Upper lobe of right lung (tissue), 1 donor: ENCODE results near the gene GALNT2. TPM values are rescaled to one million over a fixed set of nuclear protein-coding genes. Genes with fewer than 3 reads are reported as not detected.
A peak's percentile ranks its signal among the peaks of the same experiment; 100 is the strongest.

Source experiments
- ATAC-seq: fragments of 200-7000 bp; cut with Tn5 transposase; one replicate; pipeline ENCODE4 v1.9.1; 2020; ENCODE audit warnings: mild to moderate bottlenecking, moderate library complexity
- DNase-seq: peaks from one replicate; pipeline ENCODE4 v3.0.0-alpha.2; 2020
- H3K27ac ChIP-seq: fragments of 200-600 bp; one replicate; pipeline ENCODE4 v1.8.0; 2022
- H3K27me3 ChIP-seq: fragments of 200-600 bp; one replicate; pipeline ENCODE4 v1.8.0; 2022; ENCODE audit warnings: mild to moderate bottlenecking
- H3K36me3 ChIP-seq: fragments of 200-600 bp; one replicate; pipeline ENCODE4 v1.8.0; 2022
- H3K4me1 ChIP-seq: fragments of 200-600 bp; one replicate; pipeline ENCODE4 v1.8.0; 2022
- H3K4me3 ChIP-seq: fragments of 200-600 bp; one replicate; pipeline ENCODE4 v1.8.0; 2022; ENCODE audit warnings: mild to moderate bottlenecking
- H3K9me3 ChIP-seq: fragments of 200-600 bp; one replicate; pipeline ENCODE4 v1.8.0; 2022
- CTCF ChIP-seq: fragments of 200-600 bp; IDR thresholded peaks from one replicate; pipeline ENCODE4 v1.8.0; 2022; ENCODE audit warnings: antibody characterized with exemption
- intact Hi-C: fragments of 100-400 bp; cut with DNase I; formaldehyde crosslinking; loops from one replicate; pipeline ENCODE4 v1.11.0; 2022
- total RNA-seq: library from RNA; stranded (reverse); fragmentation: NEBNext Ultra II Directional; extraction: Animal tissue kit (Norgen Biotek cat#: 25700); gene quantifications from one replicate; pipeline ENCODE4 v1.2.1, GENCODE V29; 2021
- donor health status: DM: no; HTN: yes; CAD: no; lungs with severe emphysema.

GALNT2 gene
- total RNA-seq, 1 donor from 2014 or later, result 55.1 TPM

GRCh38 chr1:230156536-230156935, 89.5 kb downstream of the GALNT2 start:
- ATAC-seq (no peak), DNase-seq (no peak)
- intact Hi-C loops, result no loop called here
- Histone ChIP-seq H3K9me3 (no peaks in the 10 kb centered on the region), H3K36me3 (no peaks in the 10 kb centered on the region), H3K27me3 (no peaks in the 10 kb centered on the region), H3K27ac (no peak overlapping the region), H3K4me3 (no peak overlapping the region), H3K4me1 (peaks cover 23% of the 10 kb centered on the region)
- TF ChIP-seq CTCF, result no peak

DNA sequence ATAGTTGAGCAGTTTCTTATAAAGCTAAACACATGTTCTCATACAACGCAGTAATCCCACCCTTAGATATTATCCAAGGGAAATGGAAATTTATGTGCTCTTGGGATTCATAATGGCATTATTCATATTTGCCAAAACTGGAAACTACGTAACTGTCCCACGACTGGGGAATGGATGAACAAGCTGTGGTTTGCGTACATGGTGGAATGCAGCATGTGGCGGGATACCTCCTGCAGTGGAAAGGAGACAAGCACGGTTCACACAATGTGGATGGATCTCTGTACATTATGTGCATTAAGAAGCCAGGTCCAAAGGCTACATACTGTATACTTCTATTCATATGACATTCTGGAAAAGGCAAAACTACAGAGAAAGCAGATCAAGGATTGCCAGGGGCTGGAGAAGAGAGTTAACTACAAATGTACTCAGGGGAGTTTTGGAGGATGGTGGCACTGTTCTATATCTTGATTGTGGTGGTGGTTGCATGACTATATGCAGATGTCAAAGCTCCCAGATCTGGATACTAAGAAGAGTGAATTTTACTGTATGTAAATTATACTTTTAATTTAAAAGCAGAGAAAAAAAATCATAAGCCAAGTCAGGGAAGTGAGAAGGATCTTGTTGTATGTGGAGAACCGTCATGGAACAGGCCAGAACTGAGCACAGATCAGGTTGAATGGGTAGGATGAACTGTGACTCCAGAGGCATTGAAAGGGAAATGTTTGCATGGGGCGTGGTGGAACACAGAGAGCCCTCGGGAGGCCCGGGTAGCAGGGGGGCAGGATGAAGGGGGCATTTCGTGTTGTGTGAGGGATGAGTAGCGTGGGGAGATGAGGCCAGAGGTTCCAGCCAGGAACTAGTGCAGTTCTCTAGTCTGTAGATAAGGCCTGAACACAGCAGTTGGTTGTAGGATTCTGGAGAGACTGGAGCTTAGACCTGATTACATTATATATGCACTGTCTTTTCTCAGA, 90.7 kb downstream of the GALNT2 start:
- Histone ChIP-seq H3K4me1 (peaks cover 23% of the 10 kb centered on the region), H3K4me3 (no peak overlapping the region), H3K27ac (no peak overlapping the region), H3K36me3 (no peaks in the 10 kb centered on the region), H3K9me3 (no peaks in the 10 kb centered on the region), H3K27me3 (no peaks in the 10 kb centered on the region)
- DNase-seq (no peak), ATAC-seq (no peak)
- no peak for TF ChIP-seq CTCF
- intact Hi-C loops, result no loop called here

DNA sequence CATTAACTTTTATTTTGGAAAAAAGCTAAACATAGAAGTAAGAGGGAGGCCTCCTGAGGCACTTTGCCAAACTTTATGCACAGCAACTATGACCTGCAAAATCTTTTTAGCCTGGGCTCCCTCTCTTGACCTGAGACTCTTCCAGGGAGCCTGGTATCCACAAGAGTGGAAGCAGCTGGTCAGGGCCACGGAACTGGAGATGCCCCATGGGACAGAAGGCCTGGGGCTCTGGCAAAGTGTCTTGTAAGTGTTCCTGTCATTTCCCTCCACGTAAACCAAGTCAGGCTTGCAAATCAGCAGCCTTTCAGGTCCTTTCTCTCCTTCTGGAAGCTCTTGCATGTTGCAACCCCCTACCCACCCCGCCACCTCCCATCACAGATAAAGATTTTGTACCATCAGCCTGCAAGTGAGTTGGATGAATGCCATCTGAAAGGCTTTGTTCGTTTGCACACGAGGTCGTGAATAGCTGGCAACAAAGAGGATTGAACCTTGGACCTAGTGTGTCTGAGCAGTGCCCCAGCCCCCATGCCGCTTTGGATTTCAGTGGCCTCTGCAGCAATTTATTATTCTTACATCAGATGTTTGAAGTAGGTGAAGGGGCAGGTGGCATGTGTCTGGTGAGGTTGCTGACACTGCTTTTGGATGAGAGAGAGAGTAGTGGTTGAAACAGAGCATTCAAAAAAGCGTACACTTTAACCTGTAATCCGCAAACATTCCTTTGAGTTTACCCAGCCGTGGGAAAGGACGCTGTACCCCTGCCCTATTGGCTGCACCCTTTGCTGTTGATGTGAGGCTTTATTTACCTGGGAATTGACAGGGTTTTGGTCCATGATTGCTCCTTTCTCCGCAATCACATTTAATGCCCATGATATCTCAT, 91.6 kb downstream of the GALNT2 start:
- ATAC-seq (no peak), DNase-seq (no peak)
- H3K36me3 ChIP-seq, result no peaks in the 10 kb centered on the region
- no peak overlapping the region for H3K4me3 ChIP-seq
- H3K4me1 ChIP-seq, result peaks cover 22% of the 10 kb centered on the region
- no peaks in the 10 kb centered on the region for H3K9me3 ChIP-seq
- no peak for TF ChIP-seq CTCF
- no peak overlapping the region for H3K27ac ChIP-seq
- intact Hi-C loops, result no loop called here
- H3K27me3 ChIP-seq, result no peaks in the 10 kb centered on the region

- Histone ChIP-seq H3K4me1 (peaks cover 12% of the 10 kb centered on the region), H3K36me3 (no peaks in the 10 kb centered on the region), H3K27me3 (no peaks in the 10 kb centered on the region), H3K4me3 (no peak overlapping the region), H3K9me3 (no peaks in the 10 kb centered on the region), H3K27ac (no peak overlapping the region)
- intact Hi-C loops, result no loop called here
- TF ChIP-seq CTCF, result no peak
- ATAC-seq (no peak), DNase-seq (no peak)
These were observed 92.5 kb downstream of the GALNT2 start for GRCh38 chr1:230159580-230159979.

DNA sequence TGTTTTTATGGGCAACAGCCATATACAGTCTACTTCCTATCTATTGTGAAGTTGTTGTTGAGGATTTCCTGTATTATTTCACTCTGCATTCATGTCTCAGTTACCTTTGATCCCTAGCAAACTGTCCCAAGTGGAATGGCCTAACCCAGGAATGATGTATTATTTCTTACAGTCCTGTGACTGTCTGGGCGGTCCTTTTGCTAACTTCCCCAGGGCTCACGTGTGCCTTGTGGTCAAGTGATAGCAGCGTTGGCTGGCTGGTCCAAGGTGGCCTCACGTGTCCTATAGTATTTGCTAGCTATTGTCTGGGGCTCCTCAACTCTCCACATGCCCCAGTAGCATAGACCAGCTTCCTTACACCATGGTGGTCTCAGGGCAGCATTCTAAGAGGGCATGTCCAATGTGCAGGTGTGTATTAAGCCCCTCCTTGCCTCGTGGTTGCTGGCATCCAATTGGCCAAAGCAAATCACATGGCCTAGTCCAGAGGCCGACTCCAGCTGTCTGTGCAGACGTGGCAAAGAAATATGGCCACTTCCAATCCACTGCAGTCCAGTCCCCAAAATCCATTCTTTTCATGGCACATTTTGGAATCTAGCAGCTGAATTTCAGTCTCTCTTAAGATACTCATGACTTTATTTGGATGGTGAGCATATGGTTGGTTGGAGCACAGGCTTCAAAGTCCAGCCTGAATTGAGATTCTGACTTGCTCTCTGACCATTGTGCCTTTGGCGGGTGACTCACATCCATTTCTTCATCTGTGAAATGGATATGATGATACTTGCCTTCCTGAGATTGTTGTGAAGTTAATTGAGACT, 94.1 kb downstream of the GALNT2 start:
- Histone ChIP-seq H3K27me3 (no peaks in the 10 kb centered on the region), H3K36me3 (no peaks in the 10 kb centered on the region), H3K4me1 (peaks cover 11% of the 10 kb centered on the region), H3K9me3 (no peaks in the 10 kb centered on the region), H3K4me3 (no peak overlapping the region), H3K27ac (no peak overlapping the region)
- TF ChIP-seq CTCF, result no peak
- ATAC-seq (peak; percentile 76), DNase-seq (no peak)
- intact Hi-C loops, result no loop called here
